DOHH2 (cell line): ENCODE results near the gene HDAC4.

Experiments
- EZH2phosphoT487 ChIP-seq: fragments of 200-600 bp; sonication (generic); IDR thresholded peaks from 2 replicates; pipeline ENCODE4 v1.6.1; 2017; ENCODE audit warnings: borderline replicate concordance, mild to moderate bottlenecking, antibody characterized with exemption, low read length, moderate library complexity, mixed read lengths
- TF ChIP-seq, protein P1 (sequence below): fragments of 200-600 bp; sonication (generic); IDR thresholded peaks from one replicate; pipeline ENCODE4 v1.5.1; 2014; ENCODE audit warnings: antibody characterized with exemption, mild to moderate bottlenecking, low read depth, low read length; ENCODE audit not compliant: poor library complexity, severe bottlenecking

DNA sequence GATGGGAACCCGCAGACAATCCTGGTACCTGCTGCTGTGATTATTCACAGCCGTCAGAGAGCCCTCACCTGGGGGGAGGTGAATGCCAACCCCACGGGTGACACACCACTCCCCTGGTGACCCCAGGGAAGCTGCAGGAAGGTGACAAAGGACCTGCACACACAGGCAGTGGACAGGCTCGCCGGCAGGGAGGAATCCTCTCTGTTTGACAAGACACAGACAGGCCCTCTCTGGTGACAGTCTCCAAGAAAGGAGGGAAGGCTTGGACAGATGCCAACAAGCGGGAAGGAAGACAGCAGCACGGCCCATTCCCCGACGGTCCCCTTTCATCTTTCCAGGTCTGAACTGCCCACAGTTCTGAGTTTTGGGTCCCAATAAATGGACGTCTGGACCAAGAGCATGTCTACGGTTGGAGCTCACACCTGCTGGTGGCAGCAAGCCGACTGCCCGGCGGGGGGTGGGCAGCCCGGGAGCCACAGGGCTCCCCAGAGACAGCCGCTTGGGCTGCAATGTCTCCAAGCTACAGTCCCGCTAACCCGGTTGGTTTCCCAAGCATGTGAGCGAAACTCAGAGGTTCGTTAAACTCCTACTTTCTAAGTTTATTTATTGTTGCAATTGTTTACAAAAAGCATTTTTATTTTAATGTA lies 31.8 kb downstream of the HDAC4 start:
- TF ChIP-seq, protein P1, sequence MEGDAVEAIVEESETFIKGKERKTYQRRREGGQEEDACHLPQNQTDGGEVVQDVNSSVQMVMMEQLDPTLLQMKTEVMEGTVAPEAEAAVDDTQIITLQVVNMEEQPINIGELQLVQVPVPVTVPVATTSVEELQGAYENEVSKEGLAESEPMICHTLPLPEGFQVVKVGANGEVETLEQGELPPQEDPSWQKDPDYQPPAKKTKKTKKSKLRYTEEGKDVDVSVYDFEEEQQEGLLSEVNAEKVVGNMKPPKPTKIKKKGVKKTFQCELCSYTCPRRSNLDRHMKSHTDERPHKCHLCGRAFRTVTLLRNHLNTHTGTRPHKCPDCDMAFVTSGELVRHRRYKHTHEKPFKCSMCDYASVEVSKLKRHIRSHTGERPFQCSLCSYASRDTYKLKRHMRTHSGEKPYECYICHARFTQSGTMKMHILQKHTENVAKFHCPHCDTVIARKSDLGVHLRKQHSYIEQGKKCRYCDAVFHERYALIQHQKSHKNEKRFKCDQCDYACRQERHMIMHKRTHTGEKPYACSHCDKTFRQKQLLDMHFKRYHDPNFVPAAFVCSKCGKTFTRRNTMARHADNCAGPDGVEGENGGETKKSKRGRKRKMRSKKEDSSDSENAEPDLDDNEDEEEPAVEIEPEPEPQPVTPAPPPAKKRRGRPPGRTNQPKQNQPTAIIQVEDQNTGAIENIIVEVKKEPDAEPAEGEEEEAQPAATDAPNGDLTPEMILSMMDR = no peak
- no peak for TF ChIP-seq EZH2phosphoT487
